ENCODE measurements around the gene DDTL. TPM values are rescaled to one million over a fixed set of nuclear protein-coding genes. Genes with fewer than 3 reads are reported as not detected.

The DDTL gene
- total RNA-seq, 6 experiments from 2014 or later, result 0.26 to 0.66 (median 0.47) TPM

GRCh38 chr22:24021304-24021703, 54.6 kb downstream of the DDTL start:
- DNase-seq, result no peak
- no peaks in the 10 kb centered on the region; the same call in 1 of the 2 replicates for H3K27me3 Mint-ChIP-seq (ENCODE audit: insufficient read depth)
- peaks cover 11% of the 10 kb centered on the region; the same call in 1 of the 2 replicates for H3K36me3 Mint-ChIP-seq (ENCODE audit: low read depth)
- no peak overlapping the region for H3K27ac Mint-ChIP-seq
- no peak overlapping the region for H3K4me3 Mint-ChIP-seq
- peaks cover 11% of the 10 kb centered on the region for H3K4me1 Mint-ChIP-seq (ENCODE audit: low read depth)
- H3K9me3 Mint-ChIP-seq, result no peaks in the 10 kb centered on the region
- no peak for TF ChIP-seq CTCF (IDR thresholded peaks at IDR 0.05)

Other genes starting within 250 kb of the DDTL start
- 1 to 10 TPM; 6.0 to 7.0 (median 6.4) TPM for gene ZNF70, start 215.8 kb upstream of the DDTL start, total RNA-seq (2021; fragmentation: NEBNext Ultra II Directional; extraction: Animal tissue kit (Norgen Biotek cat#: 25700))
- under 1 TPM in 2 of 6 experiments, not detected in 4; 0.33 to 0.57 TPM for gene VPREB3, start 212.5 kb upstream of the DDTL start, total RNA-seq (2021; fragmentation: NEBNext Ultra II Directional; extraction: Animal tissue kit (Norgen Biotek cat#: 25700))
- gene C22orf15, start 203.9 kb upstream of the DDTL start, total RNA-seq (2021; fragmentation: NEBNext Ultra II Directional; extraction: Animal tissue kit (Norgen Biotek cat#: 25700)), result 1 to 10 TPM in 3 of 6 experiments, under 1 TPM in 3; 0.48 to 4.0 (median 1.1) TPM
- 100 to 1,000 TPM in 4 of 6 experiments, 10 to 100 TPM in 2; 89.3 to 117 (median 106) TPM for gene CHCHD10, start 198.9 kb upstream of the DDTL start, total RNA-seq (2021; fragmentation: NEBNext Ultra II Directional; extraction: Animal tissue kit (Norgen Biotek cat#: 25700))
- gene MMP11, start 194.0 kb upstream of the DDTL start, total RNA-seq (2021; fragmentation: NEBNext Ultra II Directional; extraction: Animal tissue kit (Norgen Biotek cat#: 25700)), result 1 to 10 TPM; 1.7 to 3.6 (median 2.7) TPM
- gene SMARCB1, start 179.9 kb upstream of the DDTL start, total RNA-seq (2021; fragmentation: NEBNext Ultra II Directional; extraction: Animal tissue kit (Norgen Biotek cat#: 25700)), result 100 to 1,000 TPM in 1 of 6 experiments, 10 to 100 TPM in 5; 91.5 to 101 (median 97.3) TPM
- gene DERL3, start 127.9 kb upstream of the DDTL start, total RNA-seq (2021; fragmentation: NEBNext Ultra II Directional; extraction: Animal tissue kit (Norgen Biotek cat#: 25700)), result under 1 TPM; 0.21 to 0.88 (median 0.40) TPM
- gene SLC2A11, start 109.0 kb upstream of the DDTL start, total RNA-seq (2021; fragmentation: NEBNext Ultra II Directional; extraction: Animal tissue kit (Norgen Biotek cat#: 25700)), result 10 to 100 TPM in 4 of 6 experiments, 1 to 10 TPM in 2; 8.9 to 13.2 (median 10.5) TPM
- 100 to 1,000 TPM; 625 to 741 (median 699) TPM for gene MIF, start 72.5 kb upstream of the DDTL start, total RNA-seq (2021; fragmentation: NEBNext Ultra II Directional; extraction: Animal tissue kit (Norgen Biotek cat#: 25700))
- 10 to 100 TPM; 31.4 to 39.2 (median 34.1) TPM for gene GSTT2B, start 5.7 kb upstream of the DDTL start, total RNA-seq (2021; fragmentation: NEBNext Ultra II Directional; extraction: Animal tissue kit (Norgen Biotek cat#: 25700))
- gene DDT, start 7.6 kb downstream of the DDTL start, total RNA-seq (2021; fragmentation: NEBNext Ultra II Directional; extraction: Animal tissue kit (Norgen Biotek cat#: 25700)), result 100 to 1,000 TPM in 4 of 6 experiments, 10 to 100 TPM in 2; 96.1 to 120 (median 108) TPM
- gene GSTT2, start 13.2 kb downstream of the DDTL start, total RNA-seq (2021; fragmentation: NEBNext Ultra II Directional; extraction: Animal tissue kit (Norgen Biotek cat#: 25700)), result under 1 TPM in 5 of 6 experiments, not detected in 1; 0.38 to 0.64 (median 0.43) TPM
- gene GSTT4, start 38.6 kb downstream of the DDTL start, total RNA-seq (2021; fragmentation: NEBNext Ultra II Directional; extraction: Animal tissue kit (Norgen Biotek cat#: 25700)), result not detected
- 10 to 100 TPM; 39.0 to 54.1 (median 48.0) TPM for gene CABIN1, start 44.4 kb downstream of the DDTL start, total RNA-seq (2021; fragmentation: NEBNext Ultra II Directional; extraction: Animal tissue kit (Norgen Biotek cat#: 25700))
- gene SUSD2, start 214.6 kb downstream of the DDTL start, total RNA-seq (2021; fragmentation: NEBNext Ultra II Directional; extraction: Animal tissue kit (Norgen Biotek cat#: 25700)), result under 1 TPM; 0.11 to 0.24 (median 0.19) TPM